ENCODE data around the gene PLXDC2.
"Not testable (repeated sequence)": the region's sequence is repeated elsewhere in the genome, so short reads cannot be mapped to it uniquely, and the experiment has no call there.

The PLXDC2 gene

DNA sequence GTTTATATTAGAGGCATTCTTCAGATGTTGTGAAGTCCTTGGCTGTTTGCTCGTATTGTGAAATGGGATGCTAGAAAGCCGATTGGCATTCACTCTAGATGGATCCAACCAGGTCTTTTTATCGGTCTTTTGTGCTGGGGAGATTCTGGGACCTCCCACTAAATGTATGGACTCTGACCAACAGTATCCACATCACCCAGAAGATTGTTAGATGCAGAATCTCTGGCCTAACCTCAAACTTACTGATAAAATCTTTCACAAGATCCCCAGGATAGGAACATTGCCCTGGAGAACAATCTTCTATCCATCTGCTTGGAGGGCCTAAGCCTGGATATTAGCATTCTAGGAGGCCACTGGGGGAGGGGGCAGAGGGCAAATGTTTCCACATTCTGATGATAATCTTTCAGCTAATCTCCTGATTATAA is 160.9 kb downstream of the PLXDC2 start:
- DNase-seq, result no peak
- no peak for ATAC-seq

DNA sequence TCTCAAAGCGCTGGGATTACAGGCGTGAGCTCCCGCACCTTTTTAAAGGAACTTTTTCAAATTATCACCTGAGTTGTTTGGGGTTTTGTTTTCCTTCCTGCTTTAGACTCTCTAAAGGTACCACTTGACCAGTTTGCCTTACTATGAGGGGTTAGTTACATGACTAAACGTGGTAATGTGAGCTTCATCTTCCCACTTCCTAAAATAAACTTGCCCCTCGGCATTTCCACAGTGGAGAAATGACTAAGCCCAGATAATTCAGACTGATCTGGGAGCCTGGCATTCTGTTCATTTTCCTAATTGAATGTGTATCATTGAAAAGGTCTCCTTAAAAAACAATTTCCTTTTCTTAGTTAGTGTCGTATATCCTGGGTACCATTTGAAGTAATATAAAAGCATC is 163.4 kb downstream of the PLXDC2 start:
- DNase-seq, result no peak
- ATAC-seq, result no peak

GRCh38 chr10:19983880-19984565 is 167.8 kb downstream of the PLXDC2 start:
- DNase-seq, result no peak
- ATAC-seq, result no peak

- ATAC-seq (no peak), DNase-seq (no peak)
These were observed 169.5 kb downstream of the PLXDC2 start for GRCh38 chr10:19985745-19986144.

GRCh38 chr10:19986591-19986990 is 170.4 kb downstream of the PLXDC2 start:
- ATAC-seq, result no peak
- DNase-seq, result no peak

- DNase-seq (no peak), ATAC-seq (no peak)
These were observed 171.7 kb downstream of the PLXDC2 start for GRCh38 chr10:19987931-19988330.

DNA sequence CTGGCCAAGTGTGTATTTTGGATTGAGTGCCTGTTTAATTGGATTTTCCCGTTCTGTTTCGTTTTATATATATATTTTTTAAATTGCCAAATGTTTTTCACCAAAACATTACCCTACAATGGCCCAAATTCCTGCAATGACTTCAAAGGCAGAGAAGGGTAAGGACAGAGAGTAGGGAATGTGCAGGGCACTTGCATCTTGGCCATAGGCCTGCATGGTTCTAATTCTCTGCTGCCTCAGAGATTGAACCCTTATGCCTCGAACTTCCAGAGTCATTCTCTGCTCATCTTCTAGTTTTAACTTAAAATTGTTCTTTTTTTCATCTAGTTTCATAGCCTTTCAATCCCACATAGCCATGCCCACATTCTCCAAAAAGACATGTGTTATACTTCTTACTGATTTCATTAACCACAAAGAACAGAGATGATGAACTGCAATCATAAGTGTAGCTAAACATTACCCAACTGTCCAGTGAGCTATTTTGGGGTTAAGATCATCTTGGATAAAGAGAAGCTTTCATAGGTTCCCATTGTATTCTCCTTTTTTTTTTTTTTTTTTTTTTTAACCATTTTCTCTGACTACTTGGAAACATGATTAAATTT is 177.6 kb downstream of the PLXDC2 start:
- DNase-seq (no peak), ATAC-seq (no peak)

GRCh38 chr10:19998482-19998881 is 182.2 kb downstream of the PLXDC2 start:
- no peak for DNase-seq
- ATAC-seq, result no peak

DNA sequence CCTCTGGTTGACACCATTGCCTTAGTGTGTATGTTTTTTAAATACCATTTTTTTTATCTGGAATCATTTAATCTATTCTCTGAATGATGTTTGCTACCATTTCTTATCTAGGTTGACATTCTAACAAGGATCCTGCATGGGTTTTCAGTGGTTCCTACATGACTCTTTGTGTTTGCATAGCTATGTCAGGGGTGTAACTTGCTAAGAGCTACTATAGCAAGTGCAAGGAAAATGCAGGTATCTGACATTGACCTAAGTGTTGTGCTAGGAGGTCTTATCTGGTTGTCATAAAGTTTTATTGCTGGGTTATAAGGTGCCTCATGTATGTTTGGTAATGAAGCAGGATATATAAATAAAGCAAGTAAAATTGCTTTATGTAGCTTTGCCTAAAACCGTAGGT is 183.2 kb downstream of the PLXDC2 start:
- ATAC-seq (no peak), DNase-seq (no peak)

DNA sequence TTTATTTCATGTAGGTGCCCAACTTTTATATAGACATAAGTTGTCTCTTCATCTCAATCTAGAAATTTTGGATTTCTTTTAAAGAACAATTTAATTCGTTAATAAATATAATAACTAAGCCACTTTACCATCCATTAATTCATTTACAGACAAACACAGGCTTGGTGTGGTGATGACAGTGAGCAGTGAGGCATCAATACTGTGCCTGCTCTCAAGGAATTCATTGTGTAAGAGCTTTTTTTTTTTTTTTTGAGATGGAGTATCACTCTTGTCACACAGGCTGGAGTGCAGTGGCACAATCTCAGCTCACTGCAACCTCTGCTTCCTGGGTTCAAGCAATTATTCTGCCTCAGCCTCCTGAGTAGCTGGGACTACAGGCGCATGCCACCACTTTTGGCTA is 185.8 kb downstream of the PLXDC2 start:
- not testable (repeated sequence) for ATAC-seq, DNase-seq

DNA sequence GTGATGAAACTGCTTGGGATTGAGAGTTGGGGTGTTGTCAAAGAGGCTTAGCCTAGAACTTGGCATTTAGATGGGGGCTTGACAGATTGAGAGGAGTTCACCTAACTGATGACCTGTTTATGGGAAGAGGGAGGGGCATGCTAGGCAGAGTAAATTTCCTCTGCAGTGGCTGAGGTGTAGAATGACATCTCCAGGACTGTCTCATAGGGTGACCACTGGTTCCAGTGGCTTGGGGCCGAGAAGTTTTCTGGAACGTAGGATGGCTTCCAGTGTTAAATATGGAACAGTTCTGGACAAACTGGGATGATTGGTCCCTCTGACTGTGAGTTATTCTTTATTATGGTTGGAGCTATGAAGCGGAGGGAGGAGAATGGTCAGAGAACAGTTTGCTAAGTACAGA is 186.4 kb downstream of the PLXDC2 start:
- no peak for ATAC-seq
- no peak for DNase-seq

DNA sequence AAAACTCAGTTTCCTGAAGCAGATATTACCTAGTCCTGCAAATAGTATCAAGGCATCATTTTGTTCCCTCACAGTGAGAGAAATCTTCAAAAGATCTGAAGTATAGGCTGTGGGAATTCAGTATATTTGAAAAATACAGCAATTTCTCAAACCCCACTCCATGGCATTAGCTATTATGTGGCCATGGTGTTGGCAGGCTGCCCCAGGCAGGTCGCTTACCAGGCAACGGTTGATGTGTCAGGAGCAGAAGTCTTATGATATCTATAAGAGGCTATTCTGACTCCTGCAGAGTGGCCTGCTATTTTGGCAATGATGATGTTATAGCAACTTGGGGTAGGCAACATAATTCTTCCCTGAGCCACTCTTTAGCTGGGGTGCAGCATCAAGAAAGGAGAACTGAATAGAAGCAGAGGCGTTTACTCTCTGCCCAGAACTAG is 187.9 kb downstream of the PLXDC2 start:
- no peak for ATAC-seq

DNA sequence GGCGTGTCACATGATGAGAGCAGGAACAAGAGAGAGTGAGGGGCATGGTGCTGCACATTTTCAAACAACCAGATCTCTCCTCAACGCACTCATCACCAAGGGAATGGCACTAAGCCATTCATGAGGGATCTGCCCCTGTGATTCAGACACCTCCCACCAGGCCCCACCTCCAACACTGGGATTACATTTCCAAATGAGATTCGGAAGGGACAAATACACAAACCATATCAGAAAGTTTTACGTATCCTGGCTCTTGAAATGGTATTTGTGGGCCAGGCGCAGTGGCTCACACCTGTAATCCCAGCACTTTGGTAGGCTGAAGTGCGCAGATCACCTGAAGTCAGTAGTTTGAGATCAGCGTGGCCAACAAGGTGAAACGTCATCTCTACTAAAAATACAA is 189.4 kb downstream of the PLXDC2 start:
- DNase-seq, result no peak
- no peak for ATAC-seq

More for the DNA sequence above, 187.9 kb downstream of the PLXDC2 start:
- DNase-seq, result no peak

DNA sequence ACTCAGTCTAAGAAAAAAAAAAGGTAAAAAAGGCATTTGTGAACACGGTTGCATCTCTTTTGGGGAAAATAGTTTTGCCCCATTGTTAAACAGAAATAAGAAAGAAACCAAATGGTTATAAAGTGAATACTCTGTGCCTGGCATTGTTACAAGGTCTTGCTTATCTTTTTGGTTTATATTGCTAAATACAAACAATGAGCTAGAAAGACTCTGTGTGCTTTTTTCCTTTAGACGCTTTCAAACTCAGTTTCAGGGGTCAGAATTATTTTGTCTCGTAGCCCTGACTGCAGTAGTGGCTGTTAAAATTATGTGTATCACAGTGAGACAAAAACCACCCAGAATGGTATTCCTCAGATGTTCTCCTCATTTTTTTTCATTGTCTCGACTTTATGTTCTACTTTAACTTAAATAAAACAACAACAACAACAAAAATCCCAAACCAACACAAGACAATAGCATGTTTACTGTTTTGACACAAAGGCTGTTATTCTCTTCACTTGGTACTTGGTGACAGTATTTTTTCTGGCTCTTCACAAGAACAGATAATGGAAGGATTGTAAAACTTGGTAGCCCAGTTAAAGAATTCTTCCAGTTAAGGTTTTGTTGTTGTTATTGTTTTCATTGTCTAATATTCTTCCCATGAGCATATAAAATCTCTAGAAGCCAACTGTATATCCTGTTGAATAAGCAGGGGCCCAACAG is 190.1 kb downstream of the PLXDC2 start:
- ATAC-seq (no peak), DNase-seq (no peak)

GRCh38 chr10:20007426-20007825 is 191.2 kb downstream of the PLXDC2 start:
- DNase-seq (no peak), ATAC-seq (no peak)

DNA sequence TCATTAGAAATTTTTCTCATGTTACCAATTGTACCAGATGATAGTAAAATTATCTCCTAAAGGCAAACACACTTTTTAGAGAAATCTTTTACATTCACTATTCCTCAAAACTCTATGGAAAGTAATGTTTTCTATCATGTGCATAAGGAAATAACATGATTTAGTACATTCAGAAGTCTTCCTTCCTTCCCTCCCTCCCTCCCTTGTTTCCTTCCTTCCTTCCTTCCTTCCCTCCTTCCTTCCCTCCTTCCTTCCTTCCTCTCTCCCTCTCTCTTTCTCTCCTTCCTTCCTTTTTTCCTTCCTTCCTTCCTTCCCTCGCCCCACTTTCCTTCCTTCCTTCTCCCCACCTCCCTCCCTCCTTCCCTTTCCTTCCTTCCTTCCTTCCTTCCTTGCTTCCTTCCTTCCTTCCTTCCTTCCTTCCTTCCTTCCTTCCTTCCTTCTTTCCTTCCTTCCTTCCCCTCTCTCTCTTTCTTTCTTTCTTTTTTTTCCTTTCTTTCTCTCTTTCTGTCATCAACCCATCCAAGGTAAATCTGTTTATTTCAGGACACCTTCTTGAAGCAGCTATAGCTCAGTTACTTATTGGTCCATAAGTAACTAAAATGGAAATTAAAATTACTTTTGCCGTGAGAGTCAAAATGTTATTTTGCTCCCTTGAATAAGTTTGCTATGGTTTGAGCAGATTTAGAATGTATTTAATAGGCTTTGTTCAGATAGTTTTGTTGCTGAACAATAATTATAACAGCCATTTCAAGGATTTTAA is 197.9 kb downstream of the PLXDC2 start:
- ATAC-seq, result no peak
- DNase-seq, result no peak

DNA sequence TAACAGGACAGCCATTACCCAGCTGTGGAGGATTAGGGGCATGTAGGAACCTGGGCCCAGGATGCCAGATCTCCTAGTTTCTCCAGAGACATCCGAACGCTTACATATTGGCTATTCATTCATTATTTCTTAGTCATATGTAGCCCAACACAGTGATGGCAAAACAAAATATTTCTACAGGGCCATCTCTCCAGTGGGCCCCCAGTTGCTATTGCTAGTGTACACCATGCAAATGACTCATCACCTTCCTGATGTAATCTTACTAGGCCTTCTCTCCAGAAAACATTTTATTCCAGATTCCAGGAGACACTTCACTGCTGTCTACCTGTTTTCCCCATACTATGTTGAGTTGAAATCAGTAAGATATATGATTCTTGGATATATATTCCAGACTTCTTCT is 201.7 kb downstream of the PLXDC2 start:
- ATAC-seq, result no peak
- no peak for DNase-seq

- DNase-seq (no peak), ATAC-seq (no peak)
These were observed 204.4 kb downstream of the PLXDC2 start for GRCh38 chr10:20020677-20021076.

- ATAC-seq, result no peak
These were observed 213.3 kb downstream of the PLXDC2 start for GRCh38 chr10:20029523-20029922.

DNA sequence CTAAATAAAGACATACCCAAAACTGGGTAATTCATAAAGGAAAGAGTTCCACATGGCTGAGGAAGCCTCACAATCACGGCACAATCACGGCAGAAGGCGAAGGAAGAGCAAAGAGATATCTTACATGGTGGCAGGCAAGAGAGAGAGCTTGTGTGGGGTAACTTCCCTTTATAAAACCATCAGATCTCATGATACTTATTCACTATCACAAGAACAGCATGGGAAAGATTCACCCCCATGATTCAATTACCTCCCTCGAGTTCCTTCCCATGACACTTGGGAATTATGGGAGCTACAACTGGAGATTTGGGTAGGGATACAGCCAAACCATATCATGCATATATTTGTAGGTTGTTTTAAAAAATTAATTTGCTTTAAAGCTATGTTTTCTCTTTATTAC is 217.2 kb downstream of the PLXDC2 start:
- no peak for DNase-seq
- no peak for ATAC-seq

More at GRCh38 chr10:20029523-20029922, 213.3 kb downstream of the PLXDC2 start:
- no peak for DNase-seq

DNA sequence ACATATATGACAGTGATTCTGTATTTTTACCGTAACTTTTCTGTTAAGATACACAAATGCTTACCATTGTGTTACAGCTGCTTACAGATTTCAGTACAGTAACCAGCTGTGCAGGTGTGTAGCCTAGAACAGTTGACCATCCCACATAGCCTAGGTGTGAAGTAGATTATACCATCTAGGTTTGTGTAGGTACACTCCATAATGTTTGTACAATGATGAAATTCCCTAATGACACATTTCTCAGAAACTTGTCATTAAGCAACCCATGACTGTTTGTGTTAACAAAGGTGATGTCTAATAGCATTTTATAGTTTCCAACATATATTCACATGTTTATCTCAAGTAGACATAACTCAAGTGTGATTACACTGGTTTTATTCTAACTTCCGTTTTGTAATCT is 218.5 kb downstream of the PLXDC2 start:
- DNase-seq (no peak), ATAC-seq (no peak)

DNA sequence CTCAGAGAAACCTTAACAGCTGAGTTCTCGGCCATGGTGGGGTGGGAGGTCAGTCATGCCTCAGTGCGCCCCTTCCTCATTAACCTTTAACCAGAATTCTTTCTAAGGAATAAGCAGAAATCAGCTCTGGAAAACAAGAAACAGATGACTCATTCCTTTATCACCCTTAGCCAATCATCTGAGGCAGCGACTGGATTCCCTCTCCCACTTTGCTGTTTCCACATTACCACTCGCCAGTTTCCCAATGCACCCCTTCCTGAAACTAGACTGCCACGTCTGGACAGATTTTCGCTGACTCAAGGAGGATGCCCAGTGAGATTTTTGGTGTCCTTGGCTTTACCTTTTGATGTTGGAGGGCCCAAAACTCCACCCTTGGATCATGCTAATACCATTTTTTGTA is 223.8 kb downstream of the PLXDC2 start:
- DNase-seq (no peak), ATAC-seq (no peak)

DNA sequence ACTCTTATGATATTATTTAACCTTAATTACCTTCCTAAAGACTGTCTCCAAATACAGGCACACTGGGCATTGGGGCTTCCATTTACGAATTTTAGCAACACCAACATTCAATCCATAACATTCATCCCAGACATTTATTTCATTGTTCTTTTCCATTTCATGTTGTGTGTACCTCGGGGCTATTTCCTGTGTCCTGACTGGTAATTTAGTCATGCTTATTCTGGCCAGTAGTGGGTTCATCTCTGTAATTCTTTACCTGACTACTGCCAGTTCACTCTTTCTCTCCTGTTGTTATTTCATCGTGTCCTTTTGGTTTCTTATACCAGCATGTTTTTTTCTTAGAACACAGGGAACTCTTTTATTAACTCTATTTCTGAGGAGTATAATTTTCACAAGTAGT is 225.7 kb downstream of the PLXDC2 start:
- ATAC-seq, result no peak
- no peak for DNase-seq
